Cardiac septum (tissue), 1 donor: ENCODE measurements around the gene KLHL5. TPM values are rescaled to one million over a fixed set of nuclear protein-coding genes. Genes with fewer than 3 reads are reported as not detected.
"Not testable (repeated sequence)": the region's sequence is repeated elsewhere in the genome, so short reads cannot be mapped to it uniquely, and the experiment has no call there.

ENCODE experiments used
- DNase-seq: peaks from one replicate; pipeline ENCODE4 v3.0.0-alpha.2; 2020; ENCODE audit warnings: low spot score
- intact Hi-C: fragments of 100-400 bp; cut with DNase I; formaldehyde crosslinking; loops from one replicate; pipeline ENCODE4 v1.14.0; 2022
- total RNA-seq: library from RNA; stranded (reverse); fragmentation: NEBNext Ultra II Directional; extraction: Animal tissue kit (Norgen Biotek cat#: 25700); gene quantifications from one replicate; pipeline ENCODE4 v1.2.1, GENCODE V29; 2021
- donor health status: DM: no; HTN: no; CAD: no.

KLHL5 gene
- total RNA-seq, 1 donor from 2014 or later, result 15.0 TPM

- no peak for DNase-seq
- intact Hi-C loops, result no loop called here
Measured at GRCh38 chr4:39083164-39083563, 21.1 kb downstream of the KLHL5 start.

- intact Hi-C loops, result no loop called here
- no peak for DNase-seq
Measured at GRCh38 chr4:39085891-39086290, 23.9 kb downstream of the KLHL5 start.

- DNase-seq, result no peak
- intact Hi-C loops, result no loop called here
Measured at GRCh38 chr4:39096847-39097246, 34.8 kb downstream of the KLHL5 start.

GRCh38 chr4:39097290-39097689 is 35.3 kb downstream of the KLHL5 start:
- intact Hi-C loops, result no loop called here
- DNase-seq, result no peak

- intact Hi-C loops, result no loop called here
- DNase-seq, result no peak
Measured at GRCh38 chr4:39102297-39102696, 40.3 kb downstream of the KLHL5 start.

GRCh38 chr4:39103291-39103690 is 41.3 kb downstream of the KLHL5 start:
- intact Hi-C loops, result no loop called here
- no peak for DNase-seq

GRCh38 chr4:39104255-39104654 is 42.2 kb downstream of the KLHL5 start:
- DNase-seq, result no peak
- intact Hi-C loops, result no loop called here

- intact Hi-C loops, result no loop called here
- DNase-seq, result no peak
Measured at GRCh38 chr4:39106011-39106410, 44.0 kb downstream of the KLHL5 start.

- intact Hi-C loops, result no loop called here
- DNase-seq, result no peak
Measured at GRCh38 chr4:39114436-39114835, 52.4 kb downstream of the KLHL5 start.

- DNase-seq, result no peak
- intact Hi-C loops, result no loop called here
Measured at GRCh38 chr4:39118034-39118658, 56.1 kb downstream of the KLHL5 start.

- no peak for DNase-seq
- intact Hi-C loops, result no loop called here
Measured at GRCh38 chr4:39120418-39120817, 58.4 kb downstream of the KLHL5 start.

GRCh38 chr4:39124885-39125599 is 63.0 kb downstream of the KLHL5 start:
- no peak for DNase-seq
- intact Hi-C loops, result no loop called here

- DNase-seq, result no peak
- intact Hi-C loops, result no loop called here
Measured at GRCh38 chr4:39125600-39125985, 63.6 kb downstream of the KLHL5 start.

- intact Hi-C loops, result no loop called here
- no peak for DNase-seq
Measured at GRCh38 chr4:39126256-39127095, 64.4 kb downstream of the KLHL5 start.

- no peak for DNase-seq
- intact Hi-C loops, result loop anchor here (2.0 to 10.0 kb wide), 2 partner anchors 231 to 369 kb away; no protein-coding TSS in a partner anchor
Measured at GRCh38 chr4:39133623-39134022, 71.6 kb downstream of the KLHL5 start.

- DNase-seq, result no peak
Measured at GRCh38 chr4:39134683-39135306, 72.8 kb downstream of the KLHL5 start.

GRCh38 chr4:39138227-39138626 is 76.2 kb downstream of the KLHL5 start:
- intact Hi-C loops, result loop anchor here (10.0 kb wide), 1 partner anchor 373 kb away; no protein-coding TSS in a partner anchor
- DNase-seq, result not testable (repeated sequence)

More at GRCh38 chr4:39134683-39135306, 72.8 kb downstream of the KLHL5 start:
- intact Hi-C loops, result loop anchor here (2.0 to 10.0 kb wide), 2 partner anchors 232 to 370 kb away; no protein-coding TSS in a partner anchor

- no peak for DNase-seq
- intact Hi-C loops, result no loop called here
Measured at GRCh38 chr4:39146211-39146610, 84.2 kb downstream of the KLHL5 start.

- intact Hi-C loops, result no loop called here
- DNase-seq, result no peak
Measured at GRCh38 chr4:39154009-39154408, 92.0 kb downstream of the KLHL5 start.

GRCh38 chr4:39157520-39157919 is 95.5 kb downstream of the KLHL5 start:
- DNase-seq, result no peak
- intact Hi-C loops, result no loop called here
